Thoracic aorta (tissue), 2 donors: ENCODE measurements around the gene XYLT1. TPM values are rescaled to one million over a fixed set of nuclear protein-coding genes. Genes with fewer than 3 reads are reported as not detected.

Experiments
- ATAC-seq: fragments of 150-250 bp; one replicate; pipeline ENCODE4 v1.8.0; 2017; ENCODE audit warnings: low read depth; ENCODE audit not compliant: insufficient number of reproducible peaks, low FRiP score
- DNase-seq: peaks from one replicate; pipeline ENCODE4 v3.0.0-alpha.2; 2020; ENCODE audit warnings: low spot score
- H3K27ac ChIP-seq, 2 donors: fragments of 200-600 bp; sonication (generic); 1 replicate in 1 of 2; 2 replicates in 1 of 2; pipeline ENCODE4 v1.5.1; 2016; ENCODE audit warnings: mild to moderate bottlenecking in 2 of 2, moderate library complexity in 2 of 2
- H3K27me3 ChIP-seq: fragments of 200-600 bp; sonication (generic); replicated peaks from 2 replicates; pipeline ENCODE4 v1.6.0; 2016; ENCODE audit warnings: mild to moderate bottlenecking; ENCODE audit not compliant: insufficient read depth
- H3K36me3 ChIP-seq: fragments of 200-600 bp; sonication (generic); one replicate; pipeline ENCODE4 v1.5.1; 2016
- H3K4me1 ChIP-seq, 2 donors: fragments of 200-600 bp; sonication (generic); 1 replicate in 1 of 2; 2 replicates in 1 of 2; pipeline versions ENCODE4 v1.5.1 to v1.6.0; 2016; ENCODE audit warnings: low read depth in 2 of 2, mild to moderate bottlenecking in 1 of 2; ENCODE audit not compliant: control insufficient read depth in 1 of 2
- H3K4me3 ChIP-seq: fragments of 200-600 bp; sonication (generic); 2 replicates; pipeline ENCODE4 v1.5.1; 2016; ENCODE audit warnings: mild to moderate bottlenecking
- H3K9me3 ChIP-seq: fragments of 200-600 bp; sonication (generic); 2 replicates; pipeline ENCODE4 v1.5.1; 2016
- CTCF ChIP-seq: fragments of 200-600 bp; sonication (generic); IDR thresholded peaks from one replicate; pipeline ENCODE4 v1.5.1; 2019; ENCODE audit warnings: antibody characterized with exemption
- total RNA-seq, 2 donors: library from RNA; depleted of rRNA; stranded (reverse); fragments of >200 nt; gene quantifications; one replicate each; pipeline versions ENCODE4 v1.1.0 to v1.2.3, GENCODE V29; 2016

The XYLT1 gene
- total RNA-seq, 2 donors from 2014 or later: 13.1 to 22.5 TPM

- Histone ChIP-seq H3K36me3 (no peaks in the 10 kb centered on the region), H3K27ac (no peak overlapping the region), H3K4me1 (peaks cover 25 to 44% of the 10 kb centered on the region in 2 donors), H3K4me3 (no peak overlapping the region), H3K27me3 (no peaks in the 10 kb centered on the region), H3K9me3 (no peaks in the 10 kb centered on the region)
- no peak for TF ChIP-seq CTCF
- DNase-seq: no peak
- ATAC-seq: no peak
Observed at GRCh38 chr16:17343028-17343427, 127.7 kb downstream of the XYLT1 start.

GRCh38 chr16:17342031-17342430 lies 128.7 kb downstream of the XYLT1 start:
- H3K4me3 ChIP-seq: no peak overlapping the region
- ATAC-seq (no peak), DNase-seq (no peak)
- TF ChIP-seq CTCF: no peak
- H3K4me1 ChIP-seq: peaks cover 19 to 36% of the 10 kb centered on the region in 2 donors
- H3K27ac ChIP-seq: no peak overlapping the region
- H3K27me3 ChIP-seq: no peaks in the 10 kb centered on the region
- no peaks in the 10 kb centered on the region for H3K9me3 ChIP-seq
- no peaks in the 10 kb centered on the region for H3K36me3 ChIP-seq

GRCh38 chr16:17340804-17341203 lies 130.0 kb downstream of the XYLT1 start:
- ATAC-seq (no peak), DNase-seq (no peak)
- Histone ChIP-seq H3K27ac (peak overlapping the region; percentile 34 to 59), H3K4me3 (no peak overlapping the region), H3K4me1 (peaks cover 20 to 35% of the 10 kb centered on the region in 2 donors), H3K27me3 (no peaks in the 10 kb centered on the region), H3K36me3 (no peaks in the 10 kb centered on the region), H3K9me3 (no peaks in the 10 kb centered on the region)
- no peak for TF ChIP-seq CTCF

GRCh38 chr16:17339764-17340541 lies 130.8 kb downstream of the XYLT1 start:
- no peaks in the 10 kb centered on the region for H3K9me3 ChIP-seq
- H3K4me3 ChIP-seq: no peak overlapping the region
- no peaks in the 10 kb centered on the region for H3K27me3 ChIP-seq
- DNase-seq: no peak
- peaks cover 21 to 35% of the 10 kb centered on the region in 2 donors for H3K4me1 ChIP-seq
- TF ChIP-seq CTCF: no peak
- no peak for ATAC-seq
- no peaks in the 10 kb centered on the region for H3K36me3 ChIP-seq
- H3K27ac ChIP-seq: peak overlapping the region; percentile 34 to 59

- Histone ChIP-seq H3K4me3 (no peak overlapping the region), H3K9me3 (no peaks in the 10 kb centered on the region), H3K36me3 (no peaks in the 10 kb centered on the region), H3K27ac (peak overlapping the region in 1 of 2 donors; percentile 7), H3K4me1 (peaks cover 19 to 43% of the 10 kb centered on the region in 2 donors), H3K27me3 (no peaks in the 10 kb centered on the region)
- DNase-seq (no peak), ATAC-seq (no peak)
- no peak for TF ChIP-seq CTCF
Observed at GRCh38 chr16:17338244-17338643, 132.5 kb downstream of the XYLT1 start.
